ENCODE results near the gene LAMB4. TPM values are rescaled to one million over a fixed set of nuclear protein-coding genes. Genes with fewer than 3 reads are reported as not detected.

LAMB4 gene
- total and polyA plus RNA-seq, 2 of the 8 experiments (the other 6 are each of a cell fraction or from before 2014, with no cell fraction given) = not detected

DNA sequence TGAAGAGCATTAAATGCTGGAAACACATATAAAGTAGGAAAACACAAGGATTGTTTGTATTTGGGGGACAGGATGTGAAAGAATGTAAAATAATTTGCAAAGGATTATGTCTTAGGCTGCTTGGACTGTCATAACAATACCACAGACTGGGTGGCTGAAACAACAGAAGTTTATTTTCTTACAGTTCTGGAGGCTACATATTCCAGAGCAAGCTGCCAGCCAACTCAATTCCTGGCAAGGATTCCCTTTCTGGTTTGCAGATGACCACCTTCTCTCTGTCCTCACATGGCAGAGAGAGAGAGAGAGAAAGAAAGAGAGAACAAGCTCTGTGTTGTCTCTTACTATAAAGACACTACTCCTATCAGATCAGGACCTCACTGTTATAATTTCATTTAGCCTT lies 8.8 kb upstream of the LAMB4 start (continued):
- TF ChIP-seq, protein P1, sequence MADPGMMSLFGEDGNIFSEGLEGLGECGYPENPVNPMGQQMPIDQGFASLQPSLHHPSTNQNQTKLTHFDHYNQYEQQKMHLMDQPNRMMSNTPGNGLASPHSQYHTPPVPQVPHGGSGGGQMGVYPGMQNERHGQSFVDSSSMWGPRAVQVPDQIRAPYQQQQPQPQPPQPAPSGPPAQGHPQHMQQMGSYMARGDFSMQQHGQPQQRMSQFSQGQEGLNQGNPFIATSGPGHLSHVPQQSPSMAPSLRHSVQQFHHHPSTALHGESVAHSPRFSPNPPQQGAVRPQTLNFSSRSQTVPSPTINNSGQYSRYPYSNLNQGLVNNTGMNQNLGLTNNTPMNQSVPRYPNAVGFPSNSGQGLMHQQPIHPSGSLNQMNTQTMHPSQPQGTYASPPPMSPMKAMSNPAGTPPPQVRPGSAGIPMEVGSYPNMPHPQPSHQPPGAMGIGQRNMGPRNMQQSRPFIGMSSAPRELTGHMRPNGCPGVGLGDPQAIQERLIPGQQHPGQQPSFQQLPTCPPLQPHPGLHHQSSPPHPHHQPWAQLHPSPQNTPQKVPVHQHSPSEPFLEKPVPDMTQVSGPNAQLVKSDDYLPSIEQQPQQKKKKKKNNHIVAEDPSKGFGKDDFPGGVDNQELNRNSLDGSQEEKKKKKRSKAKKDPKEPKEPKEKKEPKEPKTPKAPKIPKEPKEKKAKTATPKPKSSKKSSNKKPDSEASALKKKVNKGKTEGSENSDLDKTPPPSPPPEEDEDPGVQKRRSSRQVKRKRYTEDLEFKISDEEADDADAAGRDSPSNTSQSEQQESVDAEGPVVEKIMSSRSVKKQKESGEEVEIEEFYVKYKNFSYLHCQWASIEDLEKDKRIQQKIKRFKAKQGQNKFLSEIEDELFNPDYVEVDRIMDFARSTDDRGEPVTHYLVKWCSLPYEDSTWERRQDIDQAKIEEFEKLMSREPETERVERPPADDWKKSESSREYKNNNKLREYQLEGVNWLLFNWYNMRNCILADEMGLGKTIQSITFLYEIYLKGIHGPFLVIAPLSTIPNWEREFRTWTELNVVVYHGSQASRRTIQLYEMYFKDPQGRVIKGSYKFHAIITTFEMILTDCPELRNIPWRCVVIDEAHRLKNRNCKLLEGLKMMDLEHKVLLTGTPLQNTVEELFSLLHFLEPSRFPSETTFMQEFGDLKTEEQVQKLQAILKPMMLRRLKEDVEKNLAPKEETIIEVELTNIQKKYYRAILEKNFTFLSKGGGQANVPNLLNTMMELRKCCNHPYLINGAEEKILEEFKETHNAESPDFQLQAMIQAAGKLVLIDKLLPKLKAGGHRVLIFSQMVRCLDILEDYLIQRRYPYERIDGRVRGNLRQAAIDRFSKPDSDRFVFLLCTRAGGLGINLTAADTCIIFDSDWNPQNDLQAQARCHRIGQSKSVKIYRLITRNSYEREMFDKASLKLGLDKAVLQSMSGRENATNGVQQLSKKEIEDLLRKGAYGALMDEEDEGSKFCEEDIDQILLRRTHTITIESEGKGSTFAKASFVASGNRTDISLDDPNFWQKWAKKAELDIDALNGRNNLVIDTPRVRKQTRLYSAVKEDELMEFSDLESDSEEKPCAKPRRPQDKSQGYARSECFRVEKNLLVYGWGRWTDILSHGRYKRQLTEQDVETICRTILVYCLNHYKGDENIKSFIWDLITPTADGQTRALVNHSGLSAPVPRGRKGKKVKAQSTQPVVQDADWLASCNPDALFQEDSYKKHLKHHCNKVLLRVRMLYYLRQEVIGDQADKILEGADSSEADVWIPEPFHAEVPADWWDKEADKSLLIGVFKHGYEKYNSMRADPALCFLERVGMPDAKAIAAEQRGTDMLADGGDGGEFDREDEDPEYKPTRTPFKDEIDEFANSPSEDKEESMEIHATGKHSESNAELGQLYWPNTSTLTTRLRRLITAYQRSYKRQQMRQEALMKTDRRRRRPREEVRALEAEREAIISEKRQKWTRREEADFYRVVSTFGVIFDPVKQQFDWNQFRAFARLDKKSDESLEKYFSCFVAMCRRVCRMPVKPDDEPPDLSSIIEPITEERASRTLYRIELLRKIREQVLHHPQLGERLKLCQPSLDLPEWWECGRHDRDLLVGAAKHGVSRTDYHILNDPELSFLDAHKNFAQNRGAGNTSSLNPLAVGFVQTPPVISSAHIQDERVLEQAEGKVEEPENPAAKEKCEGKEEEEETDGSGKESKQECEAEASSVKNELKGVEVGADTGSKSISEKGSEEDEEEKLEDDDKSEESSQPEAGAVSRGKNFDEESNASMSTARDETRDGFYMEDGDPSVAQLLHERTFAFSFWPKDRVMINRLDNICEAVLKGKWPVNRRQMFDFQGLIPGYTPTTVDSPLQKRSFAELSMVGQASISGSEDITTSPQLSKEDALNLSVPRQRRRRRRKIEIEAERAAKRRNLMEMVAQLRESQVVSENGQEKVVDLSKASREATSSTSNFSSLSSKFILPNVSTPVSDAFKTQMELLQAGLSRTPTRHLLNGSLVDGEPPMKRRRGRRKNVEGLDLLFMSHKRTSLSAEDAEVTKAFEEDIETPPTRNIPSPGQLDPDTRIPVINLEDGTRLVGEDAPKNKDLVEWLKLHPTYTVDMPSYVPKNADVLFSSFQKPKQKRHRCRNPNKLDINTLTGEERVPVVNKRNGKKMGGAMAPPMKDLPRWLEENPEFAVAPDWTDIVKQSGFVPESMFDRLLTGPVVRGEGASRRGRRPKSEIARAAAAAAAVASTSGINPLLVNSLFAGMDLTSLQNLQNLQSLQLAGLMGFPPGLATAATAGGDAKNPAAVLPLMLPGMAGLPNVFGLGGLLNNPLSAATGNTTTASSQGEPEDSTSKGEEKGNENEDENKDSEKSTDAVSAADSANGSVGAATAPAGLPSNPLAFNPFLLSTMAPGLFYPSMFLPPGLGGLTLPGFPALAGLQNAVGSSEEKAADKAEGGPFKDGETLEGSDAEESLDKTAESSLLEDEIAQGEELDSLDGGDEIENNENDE (IDR thresholded peaks at IDR 0.05; ENCODE audit: insufficient replicate concordance, low read length) = no peak
- TF ChIP-seq CEBPB (IDR thresholded peaks at IDR 0.05; ENCODE audit: low read depth, low read length) (no peak), ASH2L (IDR thresholded peaks at IDR 0.05; ENCODE audit: low read length) (no peak), EZH2 (IDR thresholded peaks at IDR 0.05; ENCODE audit: low read depth, low read length, severe bottlenecking) (no peak), HDAC6 (IDR thresholded peaks at IDR 0.05; ENCODE audit: low read depth, low read length) (no peak), HDAC2 (IDR thresholded peaks at IDR 0.05; ENCODE audit: borderline replicate concordance in 1 of 2, low read depth in 2 of 2, low read length in 2 of 2) (no peak), BACH1 (IDR thresholded peaks at IDR 0.05; ENCODE audit: low read length) (no peak), ATF3 (IDR thresholded peaks at IDR 0.05; ENCODE audit: insufficient read depth, low read depth, low read length) (no peak), SUZ12 (IDR thresholded peaks at IDR 0.05; ENCODE audit: low read length) (no peak)
- TF ChIP-seq, protein P2, sequence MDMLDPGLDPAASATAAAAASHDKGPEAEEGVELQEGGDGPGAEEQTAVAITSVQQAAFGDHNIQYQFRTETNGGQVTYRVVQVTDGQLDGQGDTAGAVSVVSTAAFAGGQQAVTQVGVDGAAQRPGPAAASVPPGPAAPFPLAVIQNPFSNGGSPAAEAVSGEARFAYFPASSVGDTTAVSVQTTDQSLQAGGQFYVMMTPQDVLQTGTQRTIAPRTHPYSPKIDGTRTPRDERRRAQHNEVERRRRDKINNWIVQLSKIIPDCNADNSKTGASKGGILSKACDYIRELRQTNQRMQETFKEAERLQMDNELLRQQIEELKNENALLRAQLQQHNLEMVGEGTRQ (IDR thresholded peaks at IDR 0.05; ENCODE audit: low read length) = no peak

All from H1 (cell line).